ENCODE data around the gene MPZL3. TPM values are rescaled to one million over a fixed set of nuclear protein-coding genes. Genes with fewer than 3 reads are reported as not detected.

MPZL3 gene
- total RNA-seq, 2 experiments from 2014 or later, result 83.9 to 84.1 TPM

- POLR2A ChIA-PET, result no interaction called here
Measured at GRCh38 chr11:118274186-118274585, 22.0 kb upstream of the MPZL3 start.

GRCh38 chr11:118272001-118272400 is 19.8 kb upstream of the MPZL3 start:
- POLR2A ChIA-PET, result no interaction called here
- CTCF ChIA-PET, result no interaction called here

More at GRCh38 chr11:118274186-118274585, 22.0 kb upstream of the MPZL3 start:
- CTCF ChIA-PET, result interaction anchor here (1.0 to 1.2 kb wide), 2 partner anchors 14 to 79 kb away, joined by 4 read pairs; no protein-coding TSS in a partner anchor

- CTCF ChIA-PET, result interaction anchor here (0.8 to 1.6 kb wide), 4 partner anchors 10 to 69 kb away, joined by 4 to 5 read pairs (median 4); no protein-coding TSS in a partner anchor
- POLR2A ChIA-PET, result no interaction called here
Measured at GRCh38 chr11:118267486-118267885, 15.3 kb upstream of the MPZL3 start.

- ChIA-PET POLR2A (no interaction called here), CTCF (interaction anchor here (1.4 kb wide), 1 partner anchor 12 kb away, joined by 4 read pairs; no protein-coding TSS in a partner anchor)
Measured at GRCh38 chr11:118265954-118266353, 13.8 kb upstream of the MPZL3 start.

- CTCF ChIA-PET, result interaction anchor here (1.2 to 1.4 kb wide), 2 partner anchors 10 to 67 kb away, joined by 4 to 6 read pairs; no protein-coding TSS in a partner anchor
- POLR2A ChIA-PET, result interaction anchor here (0.6 kb wide), 1 partner anchor 22 kb away, joined by 7 read pairs; no protein-coding TSS in a partner anchor
Measured at GRCh38 chr11:118264569-118265465, 12.7 kb upstream of the MPZL3 start.

- ChIA-PET CTCF (no interaction called here), POLR2A (interaction anchor here (0.6 to 0.7 kb wide), 2 partner anchors 23 to 78 kb away, joined by 3 to 7 read pairs; no protein-coding TSS in a partner anchor)
Measured at GRCh38 chr11:118263695-118264568, 11.8 kb upstream of the MPZL3 start, which contains the start of gene MPZL2. TSS of gene MPZL2 (minus strand) at chr11:118264297. CDS start at chr11:118264153, 144 bp downstream.

- ChIA-PET POLR2A (no interaction called here), CTCF (interaction anchor here (1.2 kb wide), 1 partner anchor 19 kb away, joined by 4 read pairs; no protein-coding TSS in a partner anchor)
Measured at GRCh38 chr11:118263112-118263511, 10.9 kb upstream of the MPZL3 start.

- ChIA-PET POLR2A (no interaction called here), CTCF (interaction anchor here (1.3 to 2.4 kb wide), 4 partner anchors 9 to 114 kb away, joined by 4 to 12 read pairs (median 5); partner anchors contain the start of gene MPZL3)
Measured at GRCh38 chr11:118260353-118260752, 8.2 kb upstream of the MPZL3 start.

- ChIA-PET CTCF (interaction anchor here (1.0 to 1.5 kb wide), 3 partner anchors 36 to 113 kb away, joined by 3 to 5 read pairs (median 3); no protein-coding TSS in a partner anchor), POLR2A (no interaction called here)
Measured at GRCh38 chr11:118259138-118259537, 7.0 kb upstream of the MPZL3 start.

- ChIA-PET CTCF (interaction anchor here (0.6 to 1.5 kb wide), 2 partner anchors 12 to 37 kb away, joined by 3 read pairs; no protein-coding TSS in a partner anchor), POLR2A (no interaction called here)
Measured at GRCh38 chr11:118258410-118258809, 6.2 kb upstream of the MPZL3 start.

- CTCF ChIA-PET, result interaction anchor here (0.9 to 2.0 kb wide), 6 partner anchors 8 to 81 kb away, joined by 3 to 9 read pairs (median 4); no protein-coding TSS in a partner anchor
- POLR2A ChIA-PET, result interaction anchor here (1.2 to 2.7 kb wide), 3 partner anchors 12 to 54 kb away, joined by 4 to 33 read pairs (median 11); partner anchors contain the start of gene JAML
Measured at GRCh38 chr11:118252688-118253087, 523 bp upstream of the MPZL3 start.

GRCh38 chr11:118247041-118247440 is 5.1 kb downstream of the MPZL3 start:
- CTCF ChIA-PET, result interaction anchor here (1.0 to 2.3 kb wide), 3 partner anchors 22 to 49 kb away, joined by 3 to 14 read pairs (median 4); partner anchors contain the start of gene JAML
- POLR2A ChIA-PET, result interaction anchor here (1.4 kb wide), 1 partner anchor 22 kb away, joined by 5 read pairs; the partner anchor contains the start of gene JAML

- POLR2A ChIA-PET, result interaction anchor here (0.6 kb wide), 1 partner anchor 9 kb away, joined by 12 read pairs; no protein-coding TSS in a partner anchor
- CTCF ChIA-PET, result interaction anchor here (0.6 to 2.3 kb wide), 3 partner anchors 12 to 50 kb away, joined by 3 to 14 read pairs (median 4); no protein-coding TSS in a partner anchor
Measured at GRCh38 chr11:118245936-118246562, 6.1 kb downstream of the MPZL3 start.

- CTCF ChIA-PET, result interaction anchor here (1.0 to 1.2 kb wide), 4 partner anchors 19 to 46 kb away, joined by 3 to 4 read pairs (median 4); no protein-coding TSS in a partner anchor
- POLR2A ChIA-PET, result interaction anchor here (1.0 kb wide), 1 partner anchor 46 kb away, joined by 4 read pairs; no protein-coding TSS in a partner anchor
Measured at GRCh38 chr11:118243993-118244762, 8.0 kb downstream of the MPZL3 start.

- ChIA-PET POLR2A (interaction anchor here (4.7 kb wide), 1 partner anchor 17 kb away, joined by 70 read pairs; the partner anchor contains the start of gene JAML), CTCF (interaction anchor here (1.1 to 2.7 kb wide), 2 partner anchors 18 to 22 kb away, joined by 4 to 18 read pairs; partner anchors contain the start of gene JAML)
Measured at GRCh38 chr11:118243161-118243560, 9.0 kb downstream of the MPZL3 start.

- CTCF ChIA-PET, result interaction anchor here (1.0 to 2.7 kb wide), 6 partner anchors 15 to 54 kb away, joined by 3 to 18 read pairs (median 4); partner anchors contain the start of gene JAML
- POLR2A ChIA-PET, result interaction anchor here (0.9 to 4.7 kb wide), 6 partner anchors 10 to 27 kb away, joined by 3 to 70 read pairs (median 18); partner anchors contain the start of genes JAML and MPZL3
Measured at GRCh38 chr11:118241764-118242098, 10.4 kb downstream of the MPZL3 start.

Data from activated CD8-positive, alpha-beta memory T cell treated with anti-CD3 and anti-CD28 coated beads for 36 hours (primary cell).